HepG2 (cell line): Measurements from ENCODE around the gene AMER3. TPM values are rescaled to one million over a fixed set of nuclear protein-coding genes. Genes with fewer than 3 reads are reported as not detected.
A peak's percentile ranks its signal among the peaks of the same experiment; 100 is the strongest.

Source experiments
- BHLHE40 ChIP-seq: IDR thresholded peaks from 2 replicates; pipeline ENCODE4 v1.6.1; 2011; ENCODE audit warnings: low read length, improper control_type of control experiment
- FIP1L1 ChIP-seq: fragments of 200-400 bp; formaldehyde crosslinking; IDR thresholded peaks from 2 replicates; pipeline ENCODE4 v1.6.1; 2018; ENCODE audit warnings: low read depth, mild to moderate bottlenecking, low read length, moderate library complexity, borderline replicate concordance; ENCODE audit not compliant: insufficient read depth
- IRX3 ChIP-seq: sonication (generic); formaldehyde crosslinking; IDR thresholded peaks from 2 replicates; pipeline ENCODE4 v1.8.1; 2023; ENCODE audit warnings: mild to moderate bottlenecking, low read depth, missing genetic modification reagents, borderline replicate concordance
- KDM3A ChIP-seq: IDR thresholded peaks from 2 replicates; pipeline ENCODE4 v1.6.1; 2018; ENCODE audit warnings: low read depth, missing compliant biosample characterization
- SAP130 ChIP-seq: IDR thresholded peaks from 2 replicates; pipeline ENCODE4 v1.6.1; 2016; ENCODE audit warnings: low read depth
- SOX6 ChIP-seq, 2 experiments: fragments of 450-650 bp in 1 of 2; sonication (generic) in 1 of 2; formaldehyde crosslinking in 1 of 2; IDR thresholded peaks; 2 replicates each; pipeline versions ENCODE4 v1.4.0 to v1.6.1; 2017 to 2020; ENCODE audit warnings: antibody characterized with exemption in 1 of 2, mild to moderate bottlenecking in 1 of 2, missing genetic modification reagents in 1 of 2
- TSC22D2 ChIP-seq: sonication (generic); formaldehyde crosslinking; IDR thresholded peaks from 2 replicates; pipeline ENCODE4 v1.5.1; 2020; ENCODE audit warnings: missing genetic modification reagents, mild to moderate bottlenecking, borderline replicate concordance
- ZKSCAN1 ChIP-seq: fragments of 150-350 bp; IDR thresholded peaks from 2 replicates; pipeline ENCODE4 v1.6.1; 2014; ENCODE audit warnings: low read length
- ZNF101 ChIP-seq: sonication (generic); formaldehyde crosslinking; IDR thresholded peaks from 2 replicates; pipeline ENCODE4 v1.4.0; 2020; ENCODE audit warnings: mild to moderate bottlenecking, low read depth, missing genetic modification reagents, borderline replicate concordance
- ZNF205 ChIP-seq: IDR thresholded peaks from 2 replicates; pipeline ENCODE4 v1.6.1; 2018; ENCODE audit warnings: missing biosample characterization, missing genetic modification reagents
- ZNF224 ChIP-seq: sonication (generic); formaldehyde crosslinking; IDR thresholded peaks from 2 replicates; pipeline ENCODE4 v1.5.0; 2020; ENCODE audit warnings: mild to moderate bottlenecking, missing genetic modification reagents
- ZNF44 ChIP-seq: sonication (generic); formaldehyde crosslinking; IDR thresholded peaks from 2 replicates; pipeline ENCODE4 v1.5.1; 2020; ENCODE audit warnings: mild to moderate bottlenecking, missing genetic modification reagents
- ZNF672 ChIP-seq: sonication (generic); formaldehyde crosslinking; IDR thresholded peaks from 2 replicates; pipeline ENCODE4 v1.8.1; 2022; ENCODE audit warnings: missing genetic modification reagents
- ZNF709 ChIP-seq: sonication (generic); formaldehyde crosslinking; IDR thresholded peaks from 2 replicates; pipeline ENCODE4 v1.5.0; 2020; ENCODE audit warnings: mild to moderate bottlenecking, missing genetic modification reagents
- ZNF879 ChIP-seq: sonication (generic); formaldehyde crosslinking; IDR thresholded peaks from 2 replicates; pipeline ENCODE4 v1.8.1; 2023; ENCODE audit warnings: missing genetic modification reagents
- polyA plus RNA-seq, 8 experiments: library from polyadenylated mRNA; depleted of rRNA in 3 of 8; stranded (reverse) in 7 of 8; unstranded in 1 of 8; fragments of >200 nt; fragmentation: Illumina TruSeq in 4 of 8; extraction: Trizol in 4 of 8; gene quantifications; 2 replicates each; pipeline versions ENCODE4 v1.2.1 to v1.2.3, GENCODE V29; 2011 to 2016; ENCODE audit warnings: low read depth in 4 of 8, missing spikeins in 1 of 8, mixed read lengths in 1 of 8; ENCODE audit not compliant: insufficient read depth in 1 of 8
- total RNA-seq, 5 experiments: library from RNA; depleted of rRNA; stranded (reverse); fragments of >200 nt; fragmentation: Illumina TruSeq; extraction: Trizol; gene quantifications; 2 replicates each; pipeline ENCODE4 v1.2.3, GENCODE V29; 2016; ENCODE audit warnings: low read depth in 1 of 5
- TF ChIP-seq, protein P1 (sequence below): sonication (generic); formaldehyde crosslinking; IDR thresholded peaks from 2 replicates; pipeline ENCODE4 v1.4.0; 2020; ENCODE audit warnings: missing genetic modification reagents, borderline replicate concordance
- TF ChIP-seq, protein P2 (sequence below): sonication (generic); formaldehyde crosslinking; IDR thresholded peaks from 2 replicates; pipeline ENCODE4 v1.4.0; 2020; ENCODE audit warnings: missing genetic modification reagents
- TF ChIP-seq, protein P3 (sequence below): sonication (generic); formaldehyde crosslinking; IDR thresholded peaks from 2 replicates; pipeline ENCODE4 v1.4.0; 2020; ENCODE audit warnings: mild to moderate bottlenecking, missing genetic modification reagents
- TF ChIP-seq, protein P4 (sequence below): IDR thresholded peaks from 2 replicates; pipeline ENCODE4 v1.6.1; 2016

The AMER3 gene
- total and polyA plus RNA-seq, 2 of the 13 experiments (the other 11 are each of a cell fraction or from before 2014, with no cell fraction given) = not detected

GRCh38 chr2:130744287-130745117 is 10.8 kb upstream of the AMER3 start (continued):
- TF ChIP-seq, protein P1, sequence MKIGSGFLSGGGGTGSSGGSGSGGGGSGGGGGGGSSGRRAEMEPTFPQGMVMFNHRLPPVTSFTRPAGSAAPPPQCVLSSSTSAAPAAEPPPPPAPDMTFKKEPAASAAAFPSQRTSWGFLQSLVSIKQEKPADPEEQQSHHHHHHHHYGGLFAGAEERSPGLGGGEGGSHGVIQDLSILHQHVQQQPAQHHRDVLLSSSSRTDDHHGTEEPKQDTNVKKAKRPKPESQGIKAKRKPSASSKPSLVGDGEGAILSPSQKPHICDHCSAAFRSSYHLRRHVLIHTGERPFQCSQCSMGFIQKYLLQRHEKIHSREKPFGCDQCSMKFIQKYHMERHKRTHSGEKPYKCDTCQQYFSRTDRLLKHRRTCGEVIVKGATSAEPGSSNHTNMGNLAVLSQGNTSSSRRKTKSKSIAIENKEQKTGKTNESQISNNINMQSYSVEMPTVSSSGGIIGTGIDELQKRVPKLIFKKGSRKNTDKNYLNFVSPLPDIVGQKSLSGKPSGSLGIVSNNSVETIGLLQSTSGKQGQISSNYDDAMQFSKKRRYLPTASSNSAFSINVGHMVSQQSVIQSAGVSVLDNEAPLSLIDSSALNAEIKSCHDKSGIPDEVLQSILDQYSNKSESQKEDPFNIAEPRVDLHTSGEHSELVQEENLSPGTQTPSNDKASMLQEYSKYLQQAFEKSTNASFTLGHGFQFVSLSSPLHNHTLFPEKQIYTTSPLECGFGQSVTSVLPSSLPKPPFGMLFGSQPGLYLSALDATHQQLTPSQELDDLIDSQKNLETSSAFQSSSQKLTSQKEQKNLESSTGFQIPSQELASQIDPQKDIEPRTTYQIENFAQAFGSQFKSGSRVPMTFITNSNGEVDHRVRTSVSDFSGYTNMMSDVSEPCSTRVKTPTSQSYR (CRISPR knock-in tag) = peak; percentile 99
- TF ChIP-seq, protein P2, sequence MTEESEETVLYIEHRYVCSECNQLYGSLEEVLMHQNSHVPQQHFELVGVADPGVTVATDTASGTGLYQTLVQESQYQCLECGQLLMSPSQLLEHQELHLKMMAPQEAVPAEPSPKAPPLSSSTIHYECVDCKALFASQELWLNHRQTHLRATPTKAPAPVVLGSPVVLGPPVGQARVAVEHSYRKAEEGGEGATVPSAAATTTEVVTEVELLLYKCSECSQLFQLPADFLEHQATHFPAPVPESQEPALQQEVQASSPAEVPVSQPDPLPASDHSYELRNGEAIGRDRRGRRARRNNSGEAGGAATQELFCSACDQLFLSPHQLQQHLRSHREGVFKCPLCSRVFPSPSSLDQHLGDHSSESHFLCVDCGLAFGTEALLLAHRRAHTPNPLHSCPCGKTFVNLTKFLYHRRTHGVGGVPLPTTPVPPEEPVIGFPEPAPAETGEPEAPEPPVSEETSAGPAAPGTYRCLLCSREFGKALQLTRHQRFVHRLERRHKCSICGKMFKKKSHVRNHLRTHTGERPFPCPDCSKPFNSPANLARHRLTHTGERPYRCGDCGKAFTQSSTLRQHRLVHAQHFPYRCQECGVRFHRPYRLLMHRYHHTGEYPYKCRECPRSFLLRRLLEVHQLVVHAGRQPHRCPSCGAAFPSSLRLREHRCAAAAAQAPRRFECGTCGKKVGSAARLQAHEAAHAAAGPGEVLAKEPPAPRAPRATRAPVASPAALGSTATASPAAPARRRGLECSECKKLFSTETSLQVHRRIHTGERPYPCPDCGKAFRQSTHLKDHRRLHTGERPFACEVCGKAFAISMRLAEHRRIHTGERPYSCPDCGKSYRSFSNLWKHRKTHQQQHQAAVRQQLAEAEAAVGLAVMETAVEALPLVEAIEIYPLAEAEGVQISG (CRISPR knock-in tag) = peak; percentile 76
- TF ChIP-seq SOX6 (IDR thresholded peaks at IDR 0.05) = no peak
- peak; percentile 83 for TF ChIP-seq SOX6 (CRISPR knock-in tag; IDR thresholded peaks at IDR 0.05)
- TF ChIP-seq FIP1L1 = no peak
- no peak for TF ChIP-seq ZNF101
- TF ChIP-seq BHLHE40 = peak; percentile 30; the same call in 1 of the 2 replicates
- TF ChIP-seq ZKSCAN1 = no peak
- TF ChIP-seq KDM3A (CRISPR knock-in tag) = peak; percentile 46; the same call in 1 of the 2 replicates
- no peak for TF ChIP-seq ZNF709 (CRISPR knock-in tag)
- no peak for TF ChIP-seq ZNF44 (CRISPR knock-in tag)
- TF ChIP-seq ZNF205 (CRISPR knock-in tag) = peak; percentile 92
- TF ChIP-seq IRX3 (CRISPR knock-in tag) = no peak
- TF ChIP-seq ZNF224 (CRISPR knock-in tag) = peak; percentile 73; the same call in 1 of the 2 replicates
- TF ChIP-seq TSC22D2 = 0 out of 2 replicates have a peak, but pooled peaks have one; percentile 59
- TF ChIP-seq, protein P3, sequence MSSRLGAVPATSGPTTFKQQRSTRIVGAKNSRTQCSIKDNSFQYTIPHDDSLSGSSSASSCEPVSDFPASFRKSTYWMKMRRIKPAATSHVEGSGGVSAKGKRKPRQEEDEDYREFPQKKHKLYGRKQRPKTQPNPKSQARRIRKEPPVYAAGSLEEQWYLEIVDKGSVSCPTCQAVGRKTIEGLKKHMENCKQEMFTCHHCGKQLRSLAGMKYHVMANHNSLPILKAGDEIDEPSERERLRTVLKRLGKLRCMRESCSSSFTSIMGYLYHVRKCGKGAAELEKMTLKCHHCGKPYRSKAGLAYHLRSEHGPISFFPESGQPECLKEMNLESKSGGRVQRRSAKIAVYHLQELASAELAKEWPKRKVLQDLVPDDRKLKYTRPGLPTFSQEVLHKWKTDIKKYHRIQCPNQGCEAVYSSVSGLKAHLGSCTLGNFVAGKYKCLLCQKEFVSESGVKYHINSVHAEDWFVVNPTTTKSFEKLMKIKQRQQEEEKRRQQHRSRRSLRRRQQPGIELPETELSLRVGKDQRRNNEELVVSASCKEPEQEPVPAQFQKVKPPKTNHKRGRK = no peak
- no peak for TF ChIP-seq ZNF672 (CRISPR knock-in tag)
- peak; percentile 26; the same call in 1 of the 2 replicates for TF ChIP-seq SAP130 (CRISPR knock-in tag)
- TF ChIP-seq ZNF879 (CRISPR knock-in tag) = no peak
- TF ChIP-seq, protein P4, sequence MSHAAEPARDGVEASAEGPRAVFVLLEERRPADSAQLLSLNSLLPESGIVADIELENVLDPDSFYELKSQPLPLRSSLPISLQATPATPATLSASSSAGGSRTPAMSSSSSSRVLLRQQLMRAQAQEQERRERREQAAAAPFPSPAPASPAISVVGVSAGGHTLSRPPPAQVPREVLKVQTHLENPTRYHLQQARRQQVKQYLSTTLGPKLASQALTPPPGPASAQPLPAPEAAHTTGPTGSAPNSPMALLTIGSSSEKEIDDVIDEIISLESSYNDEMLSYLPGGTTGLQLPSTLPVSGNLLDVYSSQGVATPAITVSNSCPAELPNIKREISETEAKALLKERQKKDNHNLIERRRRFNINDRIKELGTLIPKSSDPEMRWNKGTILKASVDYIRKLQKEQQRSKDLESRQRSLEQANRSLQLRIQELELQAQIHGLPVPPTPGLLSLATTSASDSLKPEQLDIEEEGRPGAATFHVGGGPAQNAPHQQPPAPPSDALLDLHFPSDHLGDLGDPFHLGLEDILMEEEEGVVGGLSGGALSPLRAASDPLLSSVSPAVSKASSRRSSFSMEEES (CRISPR knock-in tag) = peak; percentile 25; the same call in 1 of the 2 replicates
